ENCODE results near the gene DCDC1. TPM values are rescaled to one million over a fixed set of nuclear protein-coding genes. Genes with fewer than 3 reads are reported as not detected.

DCDC1 gene
- total and polyA plus RNA-seq, 12 donors = 0.07 to 1.5 (median 0.29) TPM; not detected in 1

GRCh38 chr11:30936491-30936890, 433.0 kb downstream of the DCDC1 start:
- peaks cover 0 to 3% (median 0%) of the 10 kb centered on the region in 3 donors for H3K9me3 ChIP-seq (replicated peaks in 1 of 3)
- no peaks in the 10 kb centered on the region for H3K4me1 ChIP-seq (replicated peaks in 1 of 2)
- 50 to 74% (median 66%) methylated on average over 2 of the region's 2 CpGs for WGBS, 4 donors
- TF ChIP-seq CTCF (IDR thresholded peaks at IDR 0.05) (no peak), POLR2A (IDR thresholded peaks at IDR 0.05) (no peak)
- intact Hi-C loops (cut with DNase I) = no loop called here
- no peaks in the 10 kb centered on the region for H3K27me3 ChIP-seq
- no peak overlapping the region for H3K27ac ChIP-seq
- H3K36me3 ChIP-seq (replicated peaks in 1 of 2) = no peaks in the 10 kb centered on the region
- no peak for DNase-seq
- H3K4me3 ChIP-seq = no peak overlapping the region

GRCh38 chr11:30935861-30936260, 433.7 kb downstream of the DCDC1 start:
- no peak for TF ChIP-seq CTCF (IDR thresholded peaks at IDR 0.05)
- no peak for TF ChIP-seq POLR2A (IDR thresholded peaks at IDR 0.05)
- Histone ChIP-seq H3K9me3 (replicated peaks in 1 of 3) (peaks cover 0 to 3% (median 0%) of the 10 kb centered on the region in 3 donors), H3K4me1 (replicated peaks in 1 of 2) (no peaks in the 10 kb centered on the region), H3K36me3 (replicated peaks in 1 of 2) (no peaks in the 10 kb centered on the region), H3K4me3 (no peak overlapping the region), H3K27ac (no peak overlapping the region), H3K27me3 (no peaks in the 10 kb centered on the region)
- DNase-seq = no peak
- WGBS, 4 donors = 86 to 95% (median 93%) methylated on average over 2 of the region's 2 CpGs
- intact Hi-C loops (cut with DNase I) = no loop called here

- Histone ChIP-seq H3K4me3 (no peak overlapping the region), H3K36me3 (replicated peaks in 1 of 2) (no peaks in the 10 kb centered on the region), H3K27me3 (no peaks in the 10 kb centered on the region), H3K4me1 (replicated peaks in 1 of 2) (no peaks in the 10 kb centered on the region), H3K9me3 (replicated peaks in 1 of 3) (no peaks in the 10 kb centered on the region), H3K27ac (no peak overlapping the region)
- no peak for TF ChIP-seq CTCF (IDR thresholded peaks at IDR 0.05)
- TF ChIP-seq POLR2A (IDR thresholded peaks at IDR 0.05) = no peak
- no peak for DNase-seq
- intact Hi-C loops (cut with DNase I) = no loop called here
- 80 to 91% (median 87%) methylated on average over 3 of the region's 3 CpGs for WGBS, 4 donors
Measured at GRCh38 chr11:30926130-30926529, 443.4 kb downstream of the DCDC1 start.

- no peak overlapping the region for H3K4me3 ChIP-seq
- no peaks in the 10 kb centered on the region for H3K27me3 ChIP-seq
- DNase-seq = no peak
- TF ChIP-seq POLR2A (IDR thresholded peaks at IDR 0.05) (no peak), CTCF (IDR thresholded peaks at IDR 0.05) (no peak)
- intact Hi-C loops (cut with DNase I) = no loop called here
- no peaks in the 10 kb centered on the region for H3K4me1 ChIP-seq (replicated peaks in 1 of 2)
- H3K27ac ChIP-seq = no peak overlapping the region
- no peaks in the 10 kb centered on the region for H3K36me3 ChIP-seq (replicated peaks in 1 of 2)
- no peaks in the 10 kb centered on the region for H3K9me3 ChIP-seq (replicated peaks in 1 of 3)
- 36 to 41% (median 40%) methylated on average over 3 of the region's 3 CpGs for WGBS, 4 donors
Measured at GRCh38 chr11:30921811-30922210, 447.7 kb downstream of the DCDC1 start.

Data from adrenal gland (tissue), 12 donors.